Brain microvascular endothelial cell (primary cell): ENCODE results near the gene SOX21.

ENCODE experiments used
- DNase-seq: peaks from one replicate; pipeline ENCODE4 v3.0.0-alpha.2; 2020
- H3K27ac ChIP-seq: fragments of 250-450 bp; sonication (Bioruptor Pico); 2 replicates; pipeline ENCODE4 v1.5.1; 2020; ENCODE audit warnings: mild to moderate bottlenecking, moderate library complexity
- H3K27me3 ChIP-seq: fragments of 250-450 bp; sonication (Bioruptor Pico); replicated peaks from 2 replicates; pipeline ENCODE4 v1.5.1; 2020; ENCODE audit warnings: mild to moderate bottlenecking
- H3K36me3 ChIP-seq: fragments of 250-450 bp; sonication (Bioruptor Pico); replicated peaks from 2 replicates; pipeline ENCODE4 v1.5.1; 2020; ENCODE audit warnings: mild to moderate bottlenecking
- H3K4me3 ChIP-seq: 2 replicates; pipeline ENCODE4 v1.5.1; 2011; ENCODE audit warnings: low read depth, mild to moderate bottlenecking, control low read depth, low read length, moderate library complexity
- in situ Hi-C: cut with HindIII; loops from 2 replicates; pipeline ENCODE4 v1.10.0; 2017; ENCODE audit warnings: low sequenced_read_pairs, low pct_ligation_motif_present
- TF ChIP-seq, protein P1 (sequence below): IDR thresholded peaks from 2 replicates; pipeline ENCODE4 v1.5.1; 2011; ENCODE audit warnings: low read depth, mild to moderate bottlenecking, moderate library complexity, low read length, control low read depth, inconsistent platforms; ENCODE audit errors: missing control alignments

SOX21 gene

DNA sequence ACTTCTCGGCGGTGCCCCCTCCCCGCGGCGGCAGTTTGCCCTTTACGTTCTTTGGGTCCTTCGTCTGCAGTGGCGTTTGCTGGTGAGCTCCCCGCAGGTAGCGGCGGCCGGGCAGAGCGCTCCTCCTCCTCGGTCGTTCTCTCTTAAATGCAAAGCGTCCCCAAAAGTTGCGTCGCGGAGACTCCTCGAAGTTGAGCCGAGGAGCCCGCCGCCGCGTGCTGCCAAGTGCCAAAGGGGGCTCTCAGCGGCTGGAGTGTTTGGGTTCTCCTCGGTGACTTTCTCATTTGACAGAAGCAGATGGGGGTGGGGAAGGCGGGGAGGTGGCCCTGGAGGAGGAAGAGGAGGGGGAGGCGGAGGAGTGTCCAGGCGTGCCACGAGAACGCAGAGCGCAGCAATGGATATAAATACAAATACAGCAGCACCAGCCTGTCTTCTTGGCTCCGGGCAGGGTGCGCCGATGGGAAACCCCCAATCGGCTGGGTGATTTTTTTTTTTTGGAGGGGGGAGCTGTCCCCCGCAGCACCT lies at the start of gene SOX21:
TSS of gene SOX21 (minus strand) at position 259 of the 525 bp plus-strand sequence. CDS start 496 bp downstream, outside the sequence.
- Histone ChIP-seq H3K27ac (no peak within 1 kb of the TSS), H3K27me3 (peaks cover 72% of the 10 kb centered on the region), H3K4me3 (peak within 1 kb of the TSS; percentile 15), H3K36me3 (no peaks in the 10 kb centered on the region)
- in situ Hi-C loops, result no loop called here
- TF ChIP-seq, protein P1, sequence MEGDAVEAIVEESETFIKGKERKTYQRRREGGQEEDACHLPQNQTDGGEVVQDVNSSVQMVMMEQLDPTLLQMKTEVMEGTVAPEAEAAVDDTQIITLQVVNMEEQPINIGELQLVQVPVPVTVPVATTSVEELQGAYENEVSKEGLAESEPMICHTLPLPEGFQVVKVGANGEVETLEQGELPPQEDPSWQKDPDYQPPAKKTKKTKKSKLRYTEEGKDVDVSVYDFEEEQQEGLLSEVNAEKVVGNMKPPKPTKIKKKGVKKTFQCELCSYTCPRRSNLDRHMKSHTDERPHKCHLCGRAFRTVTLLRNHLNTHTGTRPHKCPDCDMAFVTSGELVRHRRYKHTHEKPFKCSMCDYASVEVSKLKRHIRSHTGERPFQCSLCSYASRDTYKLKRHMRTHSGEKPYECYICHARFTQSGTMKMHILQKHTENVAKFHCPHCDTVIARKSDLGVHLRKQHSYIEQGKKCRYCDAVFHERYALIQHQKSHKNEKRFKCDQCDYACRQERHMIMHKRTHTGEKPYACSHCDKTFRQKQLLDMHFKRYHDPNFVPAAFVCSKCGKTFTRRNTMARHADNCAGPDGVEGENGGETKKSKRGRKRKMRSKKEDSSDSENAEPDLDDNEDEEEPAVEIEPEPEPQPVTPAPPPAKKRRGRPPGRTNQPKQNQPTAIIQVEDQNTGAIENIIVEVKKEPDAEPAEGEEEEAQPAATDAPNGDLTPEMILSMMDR, result no peak
- no peak for DNase-seq

DNA sequence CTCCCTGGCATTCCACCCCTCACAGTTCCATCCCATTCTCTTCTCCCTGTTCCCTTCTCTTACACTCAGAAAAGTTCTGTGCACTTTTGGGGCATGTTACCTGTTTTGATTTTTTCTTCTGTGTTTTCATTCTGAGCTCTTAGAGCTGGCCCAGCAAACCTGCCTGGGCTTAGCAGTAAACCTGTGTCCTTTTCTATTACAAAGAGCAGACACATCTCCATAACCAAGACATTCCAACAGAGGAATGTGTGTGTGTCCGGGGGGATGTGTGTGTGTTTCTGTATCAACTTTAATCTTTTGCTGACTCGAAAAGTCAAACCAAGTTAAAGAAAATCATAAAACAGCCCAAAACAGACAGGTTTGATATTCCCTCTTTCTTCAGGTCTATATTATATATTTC lies 49.1 kb upstream of the SOX21 start:
- Histone ChIP-seq H3K27me3 (no peaks in the 10 kb centered on the region), H3K27ac (no peak overlapping the region), H3K4me3 (no peak overlapping the region), H3K36me3 (no peaks in the 10 kb centered on the region)
- no peak for DNase-seq
- in situ Hi-C loops, result no loop called here
- TF ChIP-seq, protein P1, result no peak

DNA sequence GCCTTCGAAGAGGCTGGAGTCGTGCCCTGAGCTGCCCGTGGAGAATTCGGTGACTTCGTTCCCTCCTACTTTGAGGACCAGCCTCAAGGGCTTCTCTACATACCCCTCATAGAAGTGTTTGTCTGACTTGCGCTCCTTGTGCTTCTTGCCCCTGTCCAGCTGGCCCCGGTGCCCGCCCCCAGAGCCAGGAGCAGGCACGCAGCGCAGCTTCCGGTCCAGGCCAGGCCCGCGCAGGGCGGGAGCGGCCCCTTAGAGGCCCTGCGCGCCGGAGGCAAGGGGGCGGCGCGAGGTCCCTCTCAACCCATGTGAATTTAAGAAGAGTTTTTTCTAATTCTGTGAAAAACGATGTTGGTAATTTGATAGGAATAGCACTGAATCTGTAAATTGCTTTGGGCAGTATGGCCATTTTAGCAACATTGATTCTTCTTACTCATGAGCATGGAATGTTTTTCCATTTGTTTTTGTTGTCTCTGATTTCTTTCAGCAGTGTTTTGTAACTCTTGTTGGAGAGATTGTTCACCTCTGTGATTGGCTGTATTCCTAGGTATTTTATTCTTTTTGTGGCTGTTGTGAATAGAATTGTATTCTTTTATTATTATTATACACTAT lies 46.9 kb upstream of the SOX21 start:
- H3K36me3 ChIP-seq, result no peaks in the 10 kb centered on the region
- TF ChIP-seq, protein P1, result no peak
- H3K27me3 ChIP-seq, result no peaks in the 10 kb centered on the region
- no peak overlapping the region for H3K27ac ChIP-seq
- DNase-seq, result no peak
- H3K4me3 ChIP-seq, result no peak overlapping the region
- in situ Hi-C loops, result no loop called here

DNA sequence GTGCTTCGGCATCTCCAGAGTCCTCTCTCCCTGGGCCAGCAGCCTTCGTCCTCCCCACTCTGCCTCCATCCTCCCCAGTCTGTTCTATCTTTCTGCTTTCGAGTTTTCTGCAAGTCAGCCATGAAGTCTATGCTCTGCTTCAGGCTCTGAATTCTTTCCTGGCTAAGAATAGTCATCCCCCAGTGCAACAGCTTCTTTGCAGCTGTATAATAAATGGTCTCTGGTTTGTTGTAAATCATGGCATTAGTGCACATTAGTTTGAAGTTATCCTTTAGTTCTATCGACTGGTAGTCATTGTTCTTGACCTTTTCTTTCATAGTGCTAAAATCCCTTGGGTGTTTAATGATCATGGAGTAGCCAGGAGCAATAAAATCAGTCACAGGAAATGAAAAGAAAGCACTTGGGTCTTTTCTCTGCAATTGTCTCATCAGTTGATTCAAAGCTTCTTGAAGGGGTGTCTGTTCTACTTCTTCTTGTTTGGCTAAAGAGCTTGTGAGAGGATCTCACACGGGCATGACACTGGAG lies 46.2 kb upstream of the SOX21 start:
- H3K27me3 ChIP-seq, result no peaks in the 10 kb centered on the region
- TF ChIP-seq, protein P1, result no peak
- no peak overlapping the region for H3K27ac ChIP-seq
- in situ Hi-C loops, result no loop called here
- no peaks in the 10 kb centered on the region for H3K36me3 ChIP-seq
- no peak overlapping the region for H3K4me3 ChIP-seq
- no peak for DNase-seq

DNA sequence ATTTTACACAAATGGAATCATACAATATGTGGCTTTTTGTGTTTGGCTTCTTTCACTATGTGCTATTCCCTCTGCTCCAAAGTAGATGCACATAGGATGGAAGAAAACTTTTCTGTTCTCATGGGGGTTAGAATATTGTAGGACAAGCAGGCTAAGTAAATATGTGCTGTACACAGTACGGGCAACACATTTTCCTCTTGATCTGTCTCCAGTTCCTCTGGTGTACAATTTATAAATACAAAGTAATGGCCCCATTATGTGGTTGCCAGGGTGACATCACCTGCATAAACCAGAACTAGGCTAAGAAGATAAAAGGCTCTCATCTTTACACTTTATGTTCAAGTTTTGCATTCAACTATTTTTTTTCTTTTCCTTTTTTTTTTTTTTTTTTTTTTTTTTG lies 41.0 kb upstream of the SOX21 start:
- Histone ChIP-seq H3K4me3 (no peak overlapping the region), H3K27me3 (no peaks in the 10 kb centered on the region), H3K27ac (no peak overlapping the region), H3K36me3 (no peaks in the 10 kb centered on the region)
- DNase-seq, result no peak
- in situ Hi-C loops, result no loop called here
- TF ChIP-seq, protein P1, result no peak
